Activated CD8-positive, alpha-beta memory T cell treated with anti-CD3 and anti-CD28 coated beads for 48 hours (primary cell): Measurements from ENCODE around the gene GNAO1.

Experiments used
- DNase-seq, 3 experiments: peaks; one replicate each; pipeline ENCODE4 v3.0.0-alpha.2; 2020; ENCODE audit warnings: low read depth in 2 of 3, low spot score in 2 of 3

GNAO1 gene

GRCh38 chr16:56234737-56235136 lies 43.4 kb downstream of the GNAO1 start:
- DNase-seq: no peak

GRCh38 chr16:56237451-56237930 lies 46.2 kb downstream of the GNAO1 start:
- DNase-seq: no peak

- DNase-seq: no peak
These were observed 46.9 kb downstream of the GNAO1 start for GRCh38 chr16:56238188-56238587.

GRCh38 chr16:56241596-56241995 lies 50.3 kb downstream of the GNAO1 start:
- DNase-seq: no peak

- DNase-seq: no peak
These were observed 51.5 kb downstream of the GNAO1 start for GRCh38 chr16:56242740-56243139.

- DNase-seq: no peak
These were observed 53.3 kb downstream of the GNAO1 start for GRCh38 chr16:56244612-56245011.

- DNase-seq: no peak
These were observed 53.9 kb downstream of the GNAO1 start for GRCh38 chr16:56245197-56245596.

GRCh38 chr16:56246051-56246817 lies 54.9 kb downstream of the GNAO1 start:
- DNase-seq: no peak

- no peak for DNase-seq
These were observed 55.7 kb downstream of the GNAO1 start for GRCh38 chr16:56247018-56247417.

- DNase-seq: no peak
These were observed 56.5 kb downstream of the GNAO1 start for GRCh38 chr16:56247808-56248207.

- no peak for DNase-seq
These were observed 61.5 kb downstream of the GNAO1 start for GRCh38 chr16:56252835-56253234.

GRCh38 chr16:56255904-56256303 lies 64.6 kb downstream of the GNAO1 start:
- DNase-seq: no peak

- no peak for DNase-seq
These were observed 66.0 kb downstream of the GNAO1 start for GRCh38 chr16:56257239-56257638.

- no peak for DNase-seq
These were observed 66.5 kb downstream of the GNAO1 start for GRCh38 chr16:56257666-56258342.

GRCh38 chr16:56258508-56259424 lies 67.5 kb downstream of the GNAO1 start:
- DNase-seq: no peak

- no peak for DNase-seq
These were observed 68.1 kb downstream of the GNAO1 start for GRCh38 chr16:56259425-56259779.

- no peak for DNase-seq
These were observed 69.3 kb downstream of the GNAO1 start for GRCh38 chr16:56260378-56261160.

GRCh38 chr16:56261656-56262055 lies 70.4 kb downstream of the GNAO1 start:
- DNase-seq: no peak

GRCh38 chr16:56262148-56262547 lies 70.9 kb downstream of the GNAO1 start:
- no peak for DNase-seq

GRCh38 chr16:56262551-56263245 lies 71.4 kb downstream of the GNAO1 start:
- DNase-seq: no peak
